Breast epithelium (tissue), 3 donors: ENCODE data around the gene TBCC.
"Not testable (repeated sequence)": the region's sequence is repeated elsewhere in the genome, so short reads cannot be mapped to it uniquely, and the experiment has no call there.

ENCODE experiments used
- CTCF ChIP-seq, 3 donors: fragments of 450-650 bp; IDR thresholded peaks; one replicate each; pipeline ENCODE4 v1.5.1; 2016 to 2017; ENCODE audit warnings: antibody characterized with exemption in 3 of 3, mild to moderate bottlenecking in 3 of 3, moderate library complexity in 3 of 3
- POLR2A ChIP-seq: fragments of 450-650 bp; IDR thresholded peaks from one replicate; pipeline ENCODE4 v1.6.1; 2016; ENCODE audit warnings: antibody characterized with exemption, mild to moderate bottlenecking, moderate library complexity

- TF ChIP-seq POLR2A; CTCF (IDR thresholded peaks at IDR 0.05): not testable (repeated sequence)
Measured at GRCh38 chr6:42733867-42734481, 11.9 kb downstream of the TBCC start.
